GM12878 (cell line): ENCODE results near the gene SPATA12.

Source experiments
- IKZF1 ChIP-seq: fragments of 450-650 bp; conservative IDR thresholded peaks from 2 replicates; pipeline ENCODE4 v1.6.1; 2017; ENCODE audit warnings: antibody characterized with exemption, mild to moderate bottlenecking
- NR2F1 ChIP-seq: fragments of 450-650 bp; conservative IDR thresholded peaks from 2 replicates; pipeline ENCODE4 v1.6.1; 2017; ENCODE audit warnings: mild to moderate bottlenecking
- PAX5 ChIP-seq: IDR thresholded peaks from 2 replicates; pipeline ENCODE4 v1.6.1; 2011; ENCODE audit warnings: low read depth, low read length, borderline replicate concordance
- RAD51 ChIP-seq: fragments of 450-650 bp; IDR thresholded peaks from 2 replicates; pipeline ENCODE4 v1.6.1; 2016; ENCODE audit warnings: moderate library complexity, mild to moderate bottlenecking, inconsistent platforms
- RFX5 ChIP-seq: IDR thresholded peaks from 2 replicates; pipeline ENCODE4 v1.6.1; 2011; ENCODE audit warnings: low read depth, low read length, improper control_type of control experiment
- TAF1 ChIP-seq: IDR thresholded peaks from 2 replicates; pipeline ENCODE4 v1.6.1; 2011; ENCODE audit warnings: mild to moderate bottlenecking, low read depth, low read length, borderline replicate concordance
- ZSCAN29 ChIP-seq: fragments of 450-650 bp; IDR thresholded peaks from 2 replicates; pipeline ENCODE4 v1.6.1; 2017; ENCODE audit warnings: mild to moderate bottlenecking, moderate library complexity
- TF ChIP-seq, protein P1 (sequence below): IDR thresholded peaks from 2 replicates; pipeline ENCODE4 v1.6.1; 2012; ENCODE audit warnings: mild to moderate bottlenecking, low read depth, low read length
- TF ChIP-seq, protein P2 (sequence below), 3 experiments: IDR thresholded peaks in 2 of 3; conservative IDR thresholded peaks in 1 of 3; 2 replicates each; pipeline ENCODE4 v1.5.1; 2011; ENCODE audit warnings: low read depth in 3 of 3, low read length in 3 of 3, mild to moderate bottlenecking in 3 of 3, control low read depth in 2 of 3, moderate library complexity in 2 of 3, inconsistent platforms in 1 of 3, mixed read lengths in 1 of 3; ENCODE audit not compliant: control insufficient read depth in 2 of 3, insufficient read depth in 1 of 3; ENCODE audit errors: extremely low read depth in 1 of 3

DNA sequence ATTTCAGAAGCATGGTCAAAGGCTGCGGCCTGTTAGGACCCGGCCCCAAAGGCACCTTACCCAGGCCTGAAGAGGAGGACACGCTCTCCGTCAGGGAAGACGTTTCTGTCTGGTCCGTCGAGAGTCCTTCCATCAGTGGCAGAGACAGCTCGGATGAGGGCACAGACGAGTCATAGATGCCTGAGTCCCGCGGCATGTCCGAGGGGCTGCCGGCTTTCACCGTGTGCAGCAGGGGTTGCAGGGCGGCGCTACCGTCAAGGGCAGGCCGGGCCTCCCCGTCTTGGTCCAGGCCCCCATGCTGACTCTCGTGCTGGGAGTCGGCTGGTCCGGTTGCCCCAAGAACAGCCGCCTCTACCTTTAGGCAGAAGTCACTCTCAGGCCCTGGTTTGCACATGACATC is 37.1 kb downstream of the SPATA12 start:
- TF ChIP-seq TAF1, result no peak
- TF ChIP-seq, protein P1, sequence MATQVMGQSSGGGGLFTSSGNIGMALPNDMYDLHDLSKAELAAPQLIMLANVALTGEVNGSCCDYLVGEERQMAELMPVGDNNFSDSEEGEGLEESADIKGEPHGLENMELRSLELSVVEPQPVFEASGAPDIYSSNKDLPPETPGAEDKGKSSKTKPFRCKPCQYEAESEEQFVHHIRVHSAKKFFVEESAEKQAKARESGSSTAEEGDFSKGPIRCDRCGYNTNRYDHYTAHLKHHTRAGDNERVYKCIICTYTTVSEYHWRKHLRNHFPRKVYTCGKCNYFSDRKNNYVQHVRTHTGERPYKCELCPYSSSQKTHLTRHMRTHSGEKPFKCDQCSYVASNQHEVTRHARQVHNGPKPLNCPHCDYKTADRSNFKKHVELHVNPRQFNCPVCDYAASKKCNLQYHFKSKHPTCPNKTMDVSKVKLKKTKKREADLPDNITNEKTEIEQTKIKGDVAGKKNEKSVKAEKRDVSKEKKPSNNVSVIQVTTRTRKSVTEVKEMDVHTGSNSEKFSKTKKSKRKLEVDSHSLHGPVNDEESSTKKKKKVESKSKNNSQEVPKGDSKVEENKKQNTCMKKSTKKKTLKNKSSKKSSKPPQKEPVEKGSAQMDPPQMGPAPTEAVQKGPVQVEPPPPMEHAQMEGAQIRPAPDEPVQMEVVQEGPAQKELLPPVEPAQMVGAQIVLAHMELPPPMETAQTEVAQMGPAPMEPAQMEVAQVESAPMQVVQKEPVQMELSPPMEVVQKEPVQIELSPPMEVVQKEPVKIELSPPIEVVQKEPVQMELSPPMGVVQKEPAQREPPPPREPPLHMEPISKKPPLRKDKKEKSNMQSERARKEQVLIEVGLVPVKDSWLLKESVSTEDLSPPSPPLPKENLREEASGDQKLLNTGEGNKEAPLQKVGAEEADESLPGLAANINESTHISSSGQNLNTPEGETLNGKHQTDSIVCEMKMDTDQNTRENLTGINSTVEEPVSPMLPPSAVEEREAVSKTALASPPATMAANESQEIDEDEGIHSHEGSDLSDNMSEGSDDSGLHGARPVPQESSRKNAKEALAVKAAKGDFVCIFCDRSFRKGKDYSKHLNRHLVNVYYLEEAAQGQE, result no peak
- no peak for TF ChIP-seq NR2F1
- no peak for TF ChIP-seq RFX5
- no peak for TF ChIP-seq IKZF1
- TF ChIP-seq RAD51, result no peak
- no peak for TF ChIP-seq ZSCAN29
- no peak for TF ChIP-seq PAX5
- TF ChIP-seq, protein P2, sequence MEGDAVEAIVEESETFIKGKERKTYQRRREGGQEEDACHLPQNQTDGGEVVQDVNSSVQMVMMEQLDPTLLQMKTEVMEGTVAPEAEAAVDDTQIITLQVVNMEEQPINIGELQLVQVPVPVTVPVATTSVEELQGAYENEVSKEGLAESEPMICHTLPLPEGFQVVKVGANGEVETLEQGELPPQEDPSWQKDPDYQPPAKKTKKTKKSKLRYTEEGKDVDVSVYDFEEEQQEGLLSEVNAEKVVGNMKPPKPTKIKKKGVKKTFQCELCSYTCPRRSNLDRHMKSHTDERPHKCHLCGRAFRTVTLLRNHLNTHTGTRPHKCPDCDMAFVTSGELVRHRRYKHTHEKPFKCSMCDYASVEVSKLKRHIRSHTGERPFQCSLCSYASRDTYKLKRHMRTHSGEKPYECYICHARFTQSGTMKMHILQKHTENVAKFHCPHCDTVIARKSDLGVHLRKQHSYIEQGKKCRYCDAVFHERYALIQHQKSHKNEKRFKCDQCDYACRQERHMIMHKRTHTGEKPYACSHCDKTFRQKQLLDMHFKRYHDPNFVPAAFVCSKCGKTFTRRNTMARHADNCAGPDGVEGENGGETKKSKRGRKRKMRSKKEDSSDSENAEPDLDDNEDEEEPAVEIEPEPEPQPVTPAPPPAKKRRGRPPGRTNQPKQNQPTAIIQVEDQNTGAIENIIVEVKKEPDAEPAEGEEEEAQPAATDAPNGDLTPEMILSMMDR (IDR thresholded peaks at IDR 0.05 in 2 of 3, conservative IDR thresholded peaks at IDR 0.05 in 1 of 3; ENCODE audit: control insufficient read depth in 2 of 3, extremely low read depth in 1 of 3, insufficient read depth in 1 of 3, low read depth in 3 of 3, low read length in 3 of 3), result no peak
